ENCODE results near the gene SYNJ2. TPM values are rescaled to one million over a fixed set of nuclear protein-coding genes. Genes with fewer than 3 reads are reported as not detected.

Gene SYNJ2
- total RNA-seq, 2 experiments from 2014 or later: 34.6 to 38.0 TPM

- no peaks in the 10 kb centered on the region for H3K9me3 ChIP-seq (ENCODE audit: control insufficient read depth in 1 of 2, insufficient read depth in 1 of 2, low read length in 2 of 2)
- no peak overlapping the region for H3K4me3 ChIP-seq (ENCODE audit: low read length)
- H3K9me3 Mint-ChIP-seq: no peaks in the 10 kb centered on the region
- CTCF ChIA-PET: no interaction called here
- H3K27ac ChIP-seq (ENCODE audit: low read depth in 1 of 2, low read length in 2 of 2): no peak overlapping the region
- DNase-seq (peak in 1 of 14 experiments; percentile 21), ATAC-seq (ENCODE audit: poor library complexity) (peak; percentile 43)
- peaks cover 16% of the 10 kb centered on the region for H3K36me3 ChIP-seq (ENCODE audit: insufficient read depth, low read length)
- peak overlapping the region; percentile 79 for H3K27ac Mint-ChIP-seq
- intact Hi-C loops (cut with DNase I, micrococcal nuclease): no loop called here
- no peaks in the 10 kb centered on the region for H3K27me3 Mint-ChIP-seq
- peaks cover 31% of the 10 kb centered on the region for H3K4me1 Mint-ChIP-seq (ENCODE audit: low read depth)
- POLR2A ChIA-PET: interaction anchor here (1.0 to 2.0 kb wide), 11 partner anchors 9 to 678 kb away, joined by 3 to 13 read pairs (median 5); partner anchors contain the start of gene SYNJ2
- H3K4me1 ChIP-seq (ENCODE audit: insufficient read depth, low read length): peaks cover 40% of the 10 kb centered on the region
- TF ChIP-seq, protein P1, sequence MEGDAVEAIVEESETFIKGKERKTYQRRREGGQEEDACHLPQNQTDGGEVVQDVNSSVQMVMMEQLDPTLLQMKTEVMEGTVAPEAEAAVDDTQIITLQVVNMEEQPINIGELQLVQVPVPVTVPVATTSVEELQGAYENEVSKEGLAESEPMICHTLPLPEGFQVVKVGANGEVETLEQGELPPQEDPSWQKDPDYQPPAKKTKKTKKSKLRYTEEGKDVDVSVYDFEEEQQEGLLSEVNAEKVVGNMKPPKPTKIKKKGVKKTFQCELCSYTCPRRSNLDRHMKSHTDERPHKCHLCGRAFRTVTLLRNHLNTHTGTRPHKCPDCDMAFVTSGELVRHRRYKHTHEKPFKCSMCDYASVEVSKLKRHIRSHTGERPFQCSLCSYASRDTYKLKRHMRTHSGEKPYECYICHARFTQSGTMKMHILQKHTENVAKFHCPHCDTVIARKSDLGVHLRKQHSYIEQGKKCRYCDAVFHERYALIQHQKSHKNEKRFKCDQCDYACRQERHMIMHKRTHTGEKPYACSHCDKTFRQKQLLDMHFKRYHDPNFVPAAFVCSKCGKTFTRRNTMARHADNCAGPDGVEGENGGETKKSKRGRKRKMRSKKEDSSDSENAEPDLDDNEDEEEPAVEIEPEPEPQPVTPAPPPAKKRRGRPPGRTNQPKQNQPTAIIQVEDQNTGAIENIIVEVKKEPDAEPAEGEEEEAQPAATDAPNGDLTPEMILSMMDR (IDR thresholded peaks at IDR 0.05): no peak
- H3K36me3 Mint-ChIP-seq (ENCODE audit: low read depth): peaks cover 42% of the 10 kb centered on the region
- H3K4me3 Mint-ChIP-seq: peak overlapping the region; percentile 32
- H3K27me3 ChIP-seq (ENCODE audit: control insufficient read depth in 1 of 2, insufficient read depth in 2 of 2, low read length in 2 of 2): no peaks in the 10 kb centered on the region
These were observed 76.5 kb downstream of the SYNJ2 start for GRCh38 chr6:158058171-158058651.

GRCh38 chr6:158059108-158059507 is 77.4 kb downstream of the SYNJ2 start:
- Mint-ChIP-seq H3K9me3 (no peaks in the 10 kb centered on the region), H3K27me3 (no peaks in the 10 kb centered on the region), H3K27ac (peak overlapping the region; percentile 79), H3K4me1 (ENCODE audit: low read depth) (peaks cover 31% of the 10 kb centered on the region), H3K36me3 (ENCODE audit: low read depth) (peaks cover 42% of the 10 kb centered on the region), H3K4me3 (no peak overlapping the region)
- ChIA-PET POLR2A (interaction anchor here (1.6 kb wide), 2 partner anchors 33 to 75 kb away, joined by 7 to 9 read pairs; no protein-coding TSS in a partner anchor), CTCF (no interaction called here)
- Histone ChIP-seq H3K9me3 (ENCODE audit: control insufficient read depth in 1 of 2, insufficient read depth in 1 of 2, low read length in 2 of 2) (no peaks in the 10 kb centered on the region), H3K27ac (ENCODE audit: low read depth in 1 of 2, low read length in 2 of 2) (no peak overlapping the region), H3K36me3 (ENCODE audit: insufficient read depth, low read length) (peaks cover 22% of the 10 kb centered on the region), H3K4me1 (ENCODE audit: insufficient read depth, low read length) (peaks cover 40% of the 10 kb centered on the region), H3K27me3 (ENCODE audit: control insufficient read depth in 1 of 2, insufficient read depth in 2 of 2, low read length in 2 of 2) (no peaks in the 10 kb centered on the region), H3K4me3 (ENCODE audit: low read length) (no peak overlapping the region)
- TF ChIP-seq, protein P1 (IDR thresholded peaks at IDR 0.05): no peak
- intact Hi-C loops (cut with DNase I, micrococcal nuclease): no loop called here
- ATAC-seq (ENCODE audit: poor library complexity) (no peak), DNase-seq (no peak)

GRCh38 chr6:158060455-158061360 is 79.0 kb downstream of the SYNJ2 start:
- Histone ChIP-seq H3K27ac (ENCODE audit: low read depth in 1 of 2, low read length in 2 of 2) (peak overlapping the region; percentile 14 to 42), H3K36me3 (ENCODE audit: insufficient read depth, low read length) (peaks cover 30% of the 10 kb centered on the region), H3K27me3 (ENCODE audit: control insufficient read depth in 1 of 2, insufficient read depth in 2 of 2, low read length in 2 of 2) (no peaks in the 10 kb centered on the region), H3K4me3 (ENCODE audit: low read length) (no peak overlapping the region), H3K4me1 (ENCODE audit: insufficient read depth, low read length) (peaks cover 40% of the 10 kb centered on the region), H3K9me3 (ENCODE audit: control insufficient read depth in 1 of 2, insufficient read depth in 1 of 2, low read length in 2 of 2) (no peaks in the 10 kb centered on the region)
- intact Hi-C loops (cut with DNase I, micrococcal nuclease): no loop called here
- H3K27me3 Mint-ChIP-seq: no peaks in the 10 kb centered on the region
- ATAC-seq (ENCODE audit: poor library complexity) (peak; percentile 57), DNase-seq (peak in 3 of 14 experiments; percentile 39 to 55 (median 48))
- H3K4me1 Mint-ChIP-seq (ENCODE audit: low read depth): peaks cover 31% of the 10 kb centered on the region
- peaks cover 43% of the 10 kb centered on the region for H3K36me3 Mint-ChIP-seq (ENCODE audit: low read depth)
- ChIA-PET CTCF (no interaction called here), POLR2A (interaction anchor here (0.8 to 1.2 kb wide), 3 partner anchors 10 to 79 kb away, joined by 3 read pairs; partner anchors contain the start of gene SYNJ2)
- H3K9me3 Mint-ChIP-seq: no peaks in the 10 kb centered on the region
- H3K4me3 Mint-ChIP-seq: peak overlapping the region; percentile 34
- TF ChIP-seq, protein P1 (IDR thresholded peaks at IDR 0.05): no peak
- peak overlapping the region; percentile 80 for H3K27ac Mint-ChIP-seq

Data from CD4-positive, alpha-beta T cell (primary cell).